ENCODE measurements around the gene DAND5.
A peak's percentile ranks its signal among the peaks of the same experiment; 100 is the strongest.
"Not testable (repeated sequence)": the region's sequence is repeated elsewhere in the genome, so short reads cannot be mapped to it uniquely, and the experiment has no call there.

Gene DAND5

GRCh38 chr19:12946092-12946721, 23.2 kb upstream of the DAND5 start:
- peak in 3 of 5 experiments; percentile 37 to 71 (median 46) for DNase-seq

- no peak for DNase-seq
Measured at GRCh38 chr19:12946731-12947496, 22.5 kb upstream of the DAND5 start.

GRCh38 chr19:12947702-12948611, 21.4 kb upstream of the DAND5 start:
- no peak for DNase-seq

GRCh38 chr19:12948612-12949362, 20.6 kb upstream of the DAND5 start:
- no peak for DNase-seq

- DNase-seq = no peak
Measured at GRCh38 chr19:12949363-12950283, 19.8 kb upstream of the DAND5 start.

GRCh38 chr19:12952050-12952449, 17.3 kb upstream of the DAND5 start:
- DNase-seq = not testable (repeated sequence)

GRCh38 chr19:12952488-12953137, 16.8 kb upstream of the DAND5 start:
- no peak for DNase-seq

GRCh38 chr19:12953138-12953798, 16.1 kb upstream of the DAND5 start:
- DNase-seq = no peak

- DNase-seq = no peak
Measured at GRCh38 chr19:12953799-12954611, 15.4 kb upstream of the DAND5 start.

- no peak for DNase-seq
Measured at GRCh38 chr19:12954612-12954962, 14.8 kb upstream of the DAND5 start.

- DNase-seq = not testable (repeated sequence)
Measured at GRCh38 chr19:12955575-12955974, 13.8 kb upstream of the DAND5 start.

GRCh38 chr19:12955996-12956395, 13.4 kb upstream of the DAND5 start:
- DNase-seq = no peak

- peak; percentile 54 to 91 (median 72) for DNase-seq
Measured at GRCh38 chr19:12956446-12957388, 12.7 kb upstream of the DAND5 start, which contains the start of gene GADD45GIP1. Gene GADD45GIP1, minus strand, starts transcription at chr19:12957223. Its CDS starts 11 bp downstream, at chr19:12957212.

- not testable (repeated sequence) for DNase-seq
Measured at GRCh38 chr19:12957389-12957952, 11.9 kb upstream of the DAND5 start.

GRCh38 chr19:12959481-12959880, 9.9 kb upstream of the DAND5 start:
- no peak for DNase-seq

GRCh38 chr19:12965017-12965811, 4.2 kb upstream of the DAND5 start:
- DNase-seq = peak; percentile 61 to 80 (median 70)

GRCh38 chr19:12965812-12966135, 3.6 kb upstream of the DAND5 start:
- DNase-seq = no peak

Measured in T-helper 2 cell (primary cell).